Thyroid gland (tissue), 4 donors: ENCODE data around the gene GALNTL6.

Source experiments
- POLR2A ChIP-seq, 2 donors: fragments of 450-650 bp; IDR thresholded peaks; one replicate each; pipeline ENCODE4 v1.6.1; 2017; ENCODE audit warnings: antibody characterized with exemption in 2 of 2, mild to moderate bottlenecking in 2 of 2, moderate library complexity in 1 of 2
- TF ChIP-seq, protein P1 (sequence below), 6 experiments: fragments of 200-600 bp in 3 of 6; fragments of 450-650 bp in 3 of 6; sonication (generic) in 3 of 6; IDR thresholded peaks; one replicate each; pipeline ENCODE4 v1.5.1; 2016 to 2019; ENCODE audit warnings: antibody characterized with exemption in 6 of 6, mild to moderate bottlenecking in 2 of 6, inconsistent platforms in 1 of 6, moderate library complexity in 1 of 6

DNA sequence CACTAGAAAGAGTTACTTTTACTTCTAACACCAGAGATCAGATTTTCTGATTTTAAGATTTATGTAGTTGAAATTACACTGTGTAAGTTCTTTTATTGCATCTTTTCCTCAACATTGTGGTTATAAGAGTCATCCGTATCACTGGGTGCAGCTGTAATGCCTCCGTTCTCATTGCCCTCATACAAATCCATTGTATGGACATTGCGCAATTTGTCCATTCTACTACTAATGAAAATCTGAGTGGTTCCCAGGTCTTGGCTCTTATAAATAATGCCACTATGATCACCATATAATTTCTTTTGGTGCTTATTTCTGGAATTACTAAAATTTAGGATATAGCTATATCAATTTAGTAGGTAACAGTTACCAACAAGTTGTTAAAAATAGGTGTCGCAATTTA, 741.4 kb downstream of the GALNTL6 start:
- no peak for TF ChIP-seq POLR2A (IDR thresholded peaks at IDR 0.05)
- TF ChIP-seq, protein P1, sequence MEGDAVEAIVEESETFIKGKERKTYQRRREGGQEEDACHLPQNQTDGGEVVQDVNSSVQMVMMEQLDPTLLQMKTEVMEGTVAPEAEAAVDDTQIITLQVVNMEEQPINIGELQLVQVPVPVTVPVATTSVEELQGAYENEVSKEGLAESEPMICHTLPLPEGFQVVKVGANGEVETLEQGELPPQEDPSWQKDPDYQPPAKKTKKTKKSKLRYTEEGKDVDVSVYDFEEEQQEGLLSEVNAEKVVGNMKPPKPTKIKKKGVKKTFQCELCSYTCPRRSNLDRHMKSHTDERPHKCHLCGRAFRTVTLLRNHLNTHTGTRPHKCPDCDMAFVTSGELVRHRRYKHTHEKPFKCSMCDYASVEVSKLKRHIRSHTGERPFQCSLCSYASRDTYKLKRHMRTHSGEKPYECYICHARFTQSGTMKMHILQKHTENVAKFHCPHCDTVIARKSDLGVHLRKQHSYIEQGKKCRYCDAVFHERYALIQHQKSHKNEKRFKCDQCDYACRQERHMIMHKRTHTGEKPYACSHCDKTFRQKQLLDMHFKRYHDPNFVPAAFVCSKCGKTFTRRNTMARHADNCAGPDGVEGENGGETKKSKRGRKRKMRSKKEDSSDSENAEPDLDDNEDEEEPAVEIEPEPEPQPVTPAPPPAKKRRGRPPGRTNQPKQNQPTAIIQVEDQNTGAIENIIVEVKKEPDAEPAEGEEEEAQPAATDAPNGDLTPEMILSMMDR (IDR thresholded peaks at IDR 0.05), result no peak
